Nephron progenitor cell (in vitro differentiated cells): ENCODE results near the gene ZNF652.

Source experiments
- DNase-seq: peaks from one replicate; pipeline ENCODE4 v3.0.0; 2021
- H3K27ac Mint-ChIP-seq: 2 replicates; pipeline ENCODE4 v1.8.0; 2021; ENCODE audit warnings: mild to moderate bottlenecking, moderate library complexity, mixed read lengths
- H3K27me3 Mint-ChIP-seq: 2 replicates; pipeline ENCODE4 v1.8.0; 2021; ENCODE audit warnings: mild to moderate bottlenecking, low read depth, mixed read lengths; ENCODE audit not compliant: poor library complexity
- H3K36me3 Mint-ChIP-seq: 2 replicates; pipeline ENCODE4 v1.8.0; 2021; ENCODE audit warnings: low read depth, mixed read lengths
- H3K4me1 Mint-ChIP-seq: 2 replicates; pipeline ENCODE4 v1.8.0; 2021; ENCODE audit warnings: mixed read lengths
- H3K4me3 Mint-ChIP-seq: 2 replicates; pipeline ENCODE4 v1.8.0; 2021; ENCODE audit warnings: mild to moderate bottlenecking, moderate library complexity, mixed read lengths
- H3K9me3 Mint-ChIP-seq: 2 replicates; pipeline ENCODE4 v1.8.0; 2021; ENCODE audit warnings: mild to moderate bottlenecking, moderate library complexity, mixed read lengths
- TF ChIP-seq, protein P1 (sequence below): fragments of 200-600 bp; sonication (generic); IDR thresholded peaks from 2 replicates; pipeline ENCODE4 v1.5.0; 2021; ENCODE audit warnings: antibody characterized with exemption

The ZNF652 gene

DNA sequence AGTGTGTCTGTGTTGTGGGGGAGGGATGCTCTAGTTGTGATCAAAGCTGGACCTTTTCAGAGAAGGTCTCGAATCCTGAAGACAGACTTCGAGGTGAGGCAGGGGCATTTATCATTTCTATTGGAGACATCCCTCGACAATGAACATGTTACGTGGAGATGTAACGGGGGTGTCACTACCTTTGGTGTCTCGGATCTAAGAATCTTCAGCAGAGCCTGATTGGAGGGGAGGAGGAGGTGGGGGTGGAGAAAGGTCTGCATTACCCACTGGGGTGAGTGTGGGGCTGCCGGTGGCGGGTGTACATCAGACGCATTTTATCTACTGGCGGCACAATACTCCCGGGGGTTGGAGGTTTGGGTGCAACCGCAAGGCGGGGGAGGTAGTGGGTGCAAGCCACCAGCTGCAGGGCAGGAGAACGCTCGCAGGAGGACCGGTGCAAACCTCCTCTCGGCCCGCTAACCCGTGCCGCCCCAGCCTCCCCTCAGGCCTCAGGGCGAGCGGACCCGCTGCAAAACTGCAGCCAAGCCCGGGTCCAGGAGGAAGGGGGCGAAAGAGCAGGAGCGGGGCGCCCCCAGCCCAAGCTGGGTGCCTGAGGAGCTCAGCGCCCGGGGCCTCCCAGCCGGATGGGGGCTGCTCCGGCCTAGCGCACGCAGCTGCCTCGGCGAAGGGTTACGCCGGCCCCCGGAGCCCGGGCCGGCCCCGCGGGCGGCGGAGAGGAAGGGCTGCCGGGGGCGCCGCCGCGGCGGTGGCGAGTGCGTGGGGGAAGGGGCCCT, 735 bp downstream of the ZNF652 start:
- H3K4me1 Mint-ChIP-seq: peaks cover 50% of the 10 kb centered on the region
- H3K27ac Mint-ChIP-seq: peak overlapping the region; percentile 86
- H3K9me3 Mint-ChIP-seq: peaks cover 2% of the 10 kb centered on the region
- peaks cover 3% of the 10 kb centered on the region for H3K36me3 Mint-ChIP-seq
- TF ChIP-seq, protein P1, sequence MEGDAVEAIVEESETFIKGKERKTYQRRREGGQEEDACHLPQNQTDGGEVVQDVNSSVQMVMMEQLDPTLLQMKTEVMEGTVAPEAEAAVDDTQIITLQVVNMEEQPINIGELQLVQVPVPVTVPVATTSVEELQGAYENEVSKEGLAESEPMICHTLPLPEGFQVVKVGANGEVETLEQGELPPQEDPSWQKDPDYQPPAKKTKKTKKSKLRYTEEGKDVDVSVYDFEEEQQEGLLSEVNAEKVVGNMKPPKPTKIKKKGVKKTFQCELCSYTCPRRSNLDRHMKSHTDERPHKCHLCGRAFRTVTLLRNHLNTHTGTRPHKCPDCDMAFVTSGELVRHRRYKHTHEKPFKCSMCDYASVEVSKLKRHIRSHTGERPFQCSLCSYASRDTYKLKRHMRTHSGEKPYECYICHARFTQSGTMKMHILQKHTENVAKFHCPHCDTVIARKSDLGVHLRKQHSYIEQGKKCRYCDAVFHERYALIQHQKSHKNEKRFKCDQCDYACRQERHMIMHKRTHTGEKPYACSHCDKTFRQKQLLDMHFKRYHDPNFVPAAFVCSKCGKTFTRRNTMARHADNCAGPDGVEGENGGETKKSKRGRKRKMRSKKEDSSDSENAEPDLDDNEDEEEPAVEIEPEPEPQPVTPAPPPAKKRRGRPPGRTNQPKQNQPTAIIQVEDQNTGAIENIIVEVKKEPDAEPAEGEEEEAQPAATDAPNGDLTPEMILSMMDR: no peak
- DNase-seq: no peak
- peak overlapping the region; percentile 93 for H3K4me3 Mint-ChIP-seq
- H3K27me3 Mint-ChIP-seq: no peaks in the 10 kb centered on the region

DNA sequence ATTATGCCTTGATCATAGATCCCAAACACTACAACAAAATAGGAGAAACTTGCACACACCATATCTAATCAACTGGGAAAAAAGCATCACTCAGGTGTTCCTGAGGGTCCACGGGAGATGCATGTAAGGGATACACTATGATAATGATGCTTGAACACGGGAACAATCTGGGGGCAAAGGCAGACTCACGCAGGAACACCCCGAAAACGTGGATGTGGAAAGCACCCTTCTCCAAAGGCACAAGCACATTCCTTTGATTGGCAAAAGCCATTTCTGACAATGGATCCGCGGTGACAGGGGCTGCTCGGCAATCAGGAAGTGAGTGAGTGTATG, 1.3 kb downstream of the ZNF652 start:
- peaks cover 3% of the 10 kb centered on the region for H3K9me3 Mint-ChIP-seq
- H3K27ac Mint-ChIP-seq: peak overlapping the region; percentile 86
- peaks cover 5% of the 10 kb centered on the region for H3K36me3 Mint-ChIP-seq
- TF ChIP-seq, protein P1: no peak
- peaks cover 50% of the 10 kb centered on the region for H3K4me1 Mint-ChIP-seq
- peak overlapping the region; percentile 93 for H3K4me3 Mint-ChIP-seq
- DNase-seq: peak; percentile 18
- H3K27me3 Mint-ChIP-seq: no peaks in the 10 kb centered on the region

DNA sequence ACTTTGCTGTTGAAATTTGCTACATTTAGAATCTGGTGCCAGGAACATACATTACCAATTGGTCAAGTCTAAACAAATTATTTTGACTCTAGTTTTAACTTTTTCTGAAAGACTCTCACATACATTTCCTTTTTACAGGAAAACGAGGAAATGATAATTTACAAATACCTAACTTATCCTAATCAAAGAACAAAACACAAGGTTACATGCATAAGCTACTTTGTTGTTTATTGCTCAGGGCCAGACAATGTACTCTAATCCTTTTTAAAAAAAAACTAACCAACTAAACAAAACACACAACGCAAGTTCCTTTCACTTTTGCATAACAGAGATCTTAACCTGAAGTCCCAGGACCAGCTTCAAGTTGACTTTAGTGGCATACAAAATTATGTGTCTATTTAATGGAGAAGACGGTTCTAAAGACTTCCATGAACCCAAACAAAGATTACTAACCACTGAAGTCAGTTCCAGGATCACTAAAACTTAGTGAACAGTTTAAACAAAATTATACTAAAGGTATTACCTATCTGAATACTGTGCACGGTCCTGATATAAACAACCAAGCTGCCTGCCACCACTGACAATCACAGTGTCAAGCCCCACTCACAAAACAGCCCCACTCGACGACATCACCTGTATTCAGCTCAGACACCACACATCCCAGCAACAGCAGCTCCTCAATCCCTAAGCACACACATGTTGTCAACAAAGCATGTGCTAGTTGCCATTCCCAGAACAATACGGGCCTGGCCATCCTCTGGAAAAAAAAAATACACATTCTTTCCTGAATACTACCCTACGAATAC, 1.9 kb downstream of the ZNF652 start:
- H3K27ac Mint-ChIP-seq: no peak overlapping the region
- peaks cover 46% of the 10 kb centered on the region for H3K4me1 Mint-ChIP-seq
- DNase-seq: no peak
- H3K27me3 Mint-ChIP-seq: no peaks in the 10 kb centered on the region
- TF ChIP-seq, protein P1: no peak
- peak overlapping the region; percentile 93 for H3K4me3 Mint-ChIP-seq
- H3K9me3 Mint-ChIP-seq: peaks cover 3% of the 10 kb centered on the region
- peaks cover 5% of the 10 kb centered on the region for H3K36me3 Mint-ChIP-seq

DNA sequence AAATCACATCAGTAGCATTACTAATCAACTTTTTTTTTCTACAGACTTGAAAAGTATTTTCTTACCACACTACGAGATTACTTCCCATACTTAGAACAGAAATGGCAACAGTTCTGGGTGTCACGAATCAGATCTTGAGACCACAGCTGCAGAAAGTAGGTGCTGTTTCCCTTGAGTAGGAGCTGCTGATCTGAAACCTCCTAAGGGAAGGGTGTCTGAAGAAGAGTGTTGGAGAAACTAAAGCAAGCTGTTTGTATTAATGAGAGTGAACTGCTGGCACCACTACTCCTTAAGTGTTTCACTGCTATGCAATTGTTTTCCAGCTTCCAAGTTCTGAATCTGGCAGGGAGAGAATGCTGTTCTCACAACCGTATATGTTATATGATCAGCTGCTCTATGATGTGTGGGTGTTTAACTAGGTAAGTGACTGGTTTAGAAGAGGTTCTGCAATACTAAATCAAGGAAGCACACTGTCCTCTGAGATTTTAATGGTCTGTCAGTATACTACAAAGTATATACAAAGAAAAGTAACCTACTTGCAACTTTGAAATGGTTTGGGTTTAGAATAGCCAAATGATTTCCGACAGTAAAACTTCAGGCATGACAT, 3.3 kb downstream of the ZNF652 start:
- H3K27ac Mint-ChIP-seq: no peak overlapping the region
- no peaks in the 10 kb centered on the region for H3K27me3 Mint-ChIP-seq
- TF ChIP-seq, protein P1: no peak
- H3K9me3 Mint-ChIP-seq: peaks cover 3% of the 10 kb centered on the region
- H3K36me3 Mint-ChIP-seq: peaks cover 5% of the 10 kb centered on the region
- peaks cover 46% of the 10 kb centered on the region for H3K4me1 Mint-ChIP-seq
- DNase-seq: no peak
- H3K4me3 Mint-ChIP-seq: peak overlapping the region; percentile 7

DNA sequence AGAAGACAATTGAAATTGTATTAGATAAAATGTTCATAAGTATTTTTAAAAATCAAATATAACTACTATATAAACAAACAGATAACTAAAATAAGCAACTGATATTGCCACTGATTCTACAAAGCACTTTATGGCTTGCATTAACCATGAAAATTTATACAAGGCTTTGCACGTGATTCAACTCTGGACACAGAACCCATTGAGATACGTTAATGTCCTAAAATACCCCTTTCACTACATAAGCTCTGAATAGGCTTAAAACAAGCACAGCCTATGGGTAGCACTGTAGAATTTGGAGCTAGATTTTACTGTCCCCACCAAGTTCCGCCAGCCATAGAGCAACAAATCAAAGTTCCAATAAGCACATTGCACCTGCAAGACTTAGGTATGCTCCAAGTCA, 4.5 kb downstream of the ZNF652 start:
- TF ChIP-seq, protein P1: no peak
- H3K27ac Mint-ChIP-seq: no peak overlapping the region
- no peaks in the 10 kb centered on the region for H3K27me3 Mint-ChIP-seq
- peaks cover 15% of the 10 kb centered on the region for H3K36me3 Mint-ChIP-seq
- no peak for DNase-seq
- H3K9me3 Mint-ChIP-seq: peaks cover 13% of the 10 kb centered on the region
- peaks cover 42% of the 10 kb centered on the region for H3K4me1 Mint-ChIP-seq
- H3K4me3 Mint-ChIP-seq: no peak overlapping the region
